Measurements from ENCODE around the gene TUT4.

DNA sequence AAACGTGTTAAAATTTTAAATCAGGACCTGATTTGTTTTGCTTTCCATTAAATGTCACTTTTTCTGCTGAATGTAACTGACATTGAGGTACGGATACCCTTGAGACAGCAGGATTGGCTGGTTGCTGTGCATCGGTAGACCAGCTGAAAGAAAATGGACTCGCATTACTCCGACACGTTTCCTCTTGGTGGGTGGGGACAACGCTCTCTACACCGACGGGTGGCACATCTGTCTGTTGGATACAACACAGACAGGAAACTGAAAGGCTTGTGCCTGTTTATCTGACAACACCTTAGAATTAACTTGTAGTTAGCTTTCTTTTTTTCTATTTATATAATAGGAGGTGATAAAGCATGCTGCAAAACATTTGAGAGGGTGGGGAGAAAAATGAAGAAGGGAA is 129.1 kb downstream of the TUT4 start:
- TF ChIP-seq, protein P1, sequence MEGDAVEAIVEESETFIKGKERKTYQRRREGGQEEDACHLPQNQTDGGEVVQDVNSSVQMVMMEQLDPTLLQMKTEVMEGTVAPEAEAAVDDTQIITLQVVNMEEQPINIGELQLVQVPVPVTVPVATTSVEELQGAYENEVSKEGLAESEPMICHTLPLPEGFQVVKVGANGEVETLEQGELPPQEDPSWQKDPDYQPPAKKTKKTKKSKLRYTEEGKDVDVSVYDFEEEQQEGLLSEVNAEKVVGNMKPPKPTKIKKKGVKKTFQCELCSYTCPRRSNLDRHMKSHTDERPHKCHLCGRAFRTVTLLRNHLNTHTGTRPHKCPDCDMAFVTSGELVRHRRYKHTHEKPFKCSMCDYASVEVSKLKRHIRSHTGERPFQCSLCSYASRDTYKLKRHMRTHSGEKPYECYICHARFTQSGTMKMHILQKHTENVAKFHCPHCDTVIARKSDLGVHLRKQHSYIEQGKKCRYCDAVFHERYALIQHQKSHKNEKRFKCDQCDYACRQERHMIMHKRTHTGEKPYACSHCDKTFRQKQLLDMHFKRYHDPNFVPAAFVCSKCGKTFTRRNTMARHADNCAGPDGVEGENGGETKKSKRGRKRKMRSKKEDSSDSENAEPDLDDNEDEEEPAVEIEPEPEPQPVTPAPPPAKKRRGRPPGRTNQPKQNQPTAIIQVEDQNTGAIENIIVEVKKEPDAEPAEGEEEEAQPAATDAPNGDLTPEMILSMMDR (IDR thresholded peaks at IDR 0.05) = no peak
- TF ChIP-seq POLR2A (IDR thresholded peaks at IDR 0.05) = no peak

All from breast epithelium (tissue), 3 donors.